Activated T-helper 1 cell treated with anti-CD3 and anti-CD28 coated beads, Interleukin-2, amount 50 U/mL, for 16 hours (primary cell): ENCODE measurements around the gene GRPEL2.

ENCODE experiments used
- DNase-seq, 2 donors: peaks; one replicate each; pipeline ENCODE4 v3.0.0-alpha.2; 2020; ENCODE audit warnings: low read depth in 1 of 2, low spot score in 1 of 2

Gene GRPEL2

DNA sequence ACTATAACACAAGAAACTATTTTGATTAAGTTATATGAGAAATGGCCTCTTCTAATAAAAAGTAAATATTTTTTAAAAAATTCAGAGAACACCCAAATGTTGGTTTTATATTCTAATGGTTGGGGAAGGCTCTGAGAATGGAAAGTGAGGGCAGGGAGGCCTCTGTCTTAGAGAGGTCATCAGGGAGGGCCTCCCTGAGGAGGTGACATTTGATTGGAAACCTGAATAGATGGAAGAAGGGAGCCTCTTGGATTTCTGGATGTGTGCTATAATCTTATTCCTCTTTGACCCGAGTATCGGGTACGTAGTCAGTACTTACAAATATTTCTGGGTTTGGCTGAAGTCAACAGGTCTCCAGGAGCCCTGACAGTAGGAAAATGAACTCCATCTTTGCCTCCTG lies 26.1 kb upstream of the GRPEL2 start:
- DNase-seq, result no peak

DNA sequence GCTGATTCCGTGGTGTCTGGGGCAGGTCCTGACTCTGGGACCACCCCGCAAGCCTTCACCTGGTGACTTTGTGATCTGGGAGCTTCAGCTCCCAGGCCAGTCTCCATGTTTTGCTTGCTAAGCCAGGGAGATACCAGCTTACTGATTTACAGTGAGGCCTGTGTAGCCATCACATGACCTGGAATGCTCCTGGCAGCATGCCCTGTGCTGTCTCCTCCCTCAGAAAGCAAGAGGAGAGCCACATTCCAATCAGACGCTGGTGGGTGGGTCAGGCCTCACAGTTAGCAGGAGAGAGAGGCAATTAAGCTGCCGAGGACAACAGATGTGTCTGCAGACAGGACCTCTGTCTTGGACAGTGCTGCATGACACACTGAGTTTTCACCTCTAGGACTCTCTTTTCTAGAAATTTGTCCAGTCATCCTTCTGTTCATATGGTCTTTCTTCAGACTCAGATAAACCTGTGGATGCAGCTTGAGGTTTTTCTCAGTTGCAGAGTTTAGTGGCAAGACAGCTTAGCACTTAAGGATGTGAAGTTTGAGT lies 24.4 kb upstream of the GRPEL2 start:
- DNase-seq, result no peak

DNA sequence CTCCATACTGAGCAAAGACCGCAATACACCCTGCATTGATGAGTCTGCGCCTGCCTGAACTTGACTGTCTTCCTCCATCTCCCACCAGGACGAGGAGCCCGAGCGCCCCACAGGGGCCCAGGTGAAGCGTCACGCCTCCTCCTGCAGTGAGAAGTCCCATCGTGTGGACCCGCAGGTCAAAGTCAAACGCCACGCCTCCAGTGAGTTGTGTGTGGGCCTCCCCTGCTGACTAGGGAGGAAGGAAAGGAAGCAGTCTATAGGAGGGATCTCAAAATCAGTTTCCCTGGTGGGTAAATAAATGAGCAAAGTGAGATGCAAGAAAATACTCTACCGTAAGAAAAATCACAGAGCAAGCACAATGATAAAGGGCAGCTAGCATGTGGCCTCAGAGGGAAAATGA lies 22.8 kb upstream of the GRPEL2 start:
- DNase-seq, result no peak

DNA sequence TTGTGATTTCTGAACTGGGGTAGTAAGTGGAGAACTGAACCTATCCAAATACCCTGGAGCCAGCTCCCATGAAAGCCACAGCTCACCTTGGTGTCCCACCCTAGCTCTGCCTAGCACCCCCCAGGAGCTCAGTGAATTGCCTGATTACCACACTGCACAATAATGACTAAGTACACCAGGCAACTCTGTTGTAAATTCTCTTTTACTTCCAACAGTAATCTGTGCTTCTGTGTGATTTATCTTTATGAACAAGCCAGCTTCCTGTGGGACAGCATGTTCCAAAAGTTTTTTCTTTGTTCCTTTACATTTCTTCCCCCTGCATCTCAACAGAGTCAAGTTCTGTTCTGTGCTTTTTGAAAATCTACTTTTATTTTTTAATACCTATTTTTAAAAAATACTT lies 22.1 kb upstream of the GRPEL2 start:
- DNase-seq, result no peak

DNA sequence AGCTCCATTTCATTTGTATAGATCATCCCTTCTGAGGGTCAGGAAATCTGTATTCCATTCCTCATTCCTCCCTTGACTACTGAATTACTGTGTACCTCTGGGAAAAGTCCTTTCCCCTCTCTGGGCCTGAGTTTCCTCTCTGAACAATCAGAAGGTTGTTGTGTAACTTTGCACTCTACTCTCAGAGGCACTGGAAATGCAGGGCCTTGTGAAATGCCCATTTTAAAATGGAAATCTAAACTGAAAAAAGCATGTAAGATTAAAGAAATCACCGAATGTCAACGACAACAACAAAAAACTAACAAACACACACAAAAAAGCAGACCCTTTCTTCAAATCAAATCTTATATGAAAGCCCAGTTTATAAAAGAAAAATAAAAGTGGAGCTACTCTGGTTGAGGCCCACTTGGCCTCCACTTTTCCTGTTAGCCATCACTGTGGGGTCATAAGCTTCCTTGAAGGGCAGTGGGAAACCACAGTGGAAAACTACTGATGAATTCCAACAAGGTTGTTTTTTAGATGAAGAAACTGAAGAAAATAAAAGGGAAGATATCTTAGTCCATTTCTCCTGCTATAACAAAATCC lies 21.6 kb upstream of the GRPEL2 start:
- DNase-seq, result no peak

DNA sequence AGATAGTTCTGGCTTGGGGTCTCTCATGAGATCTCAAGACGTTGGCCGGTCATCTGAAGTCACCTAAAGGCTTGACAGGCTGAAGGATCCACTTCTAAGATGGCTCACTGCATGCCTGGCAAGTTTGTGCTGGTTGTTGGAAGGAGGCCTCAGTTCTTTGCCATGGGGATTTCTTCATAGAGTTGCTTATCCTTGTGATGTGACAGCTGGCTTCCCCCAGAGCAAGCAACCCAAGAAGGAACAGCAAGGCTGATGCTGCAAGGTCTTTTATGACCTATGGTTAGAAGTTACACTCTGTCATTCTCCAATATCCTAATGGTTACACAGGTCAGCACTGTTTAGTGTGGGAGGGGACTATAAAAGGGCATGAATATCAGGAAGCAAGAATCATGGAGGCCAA lies 20.7 kb upstream of the GRPEL2 start:
- no peak for DNase-seq

DNA sequence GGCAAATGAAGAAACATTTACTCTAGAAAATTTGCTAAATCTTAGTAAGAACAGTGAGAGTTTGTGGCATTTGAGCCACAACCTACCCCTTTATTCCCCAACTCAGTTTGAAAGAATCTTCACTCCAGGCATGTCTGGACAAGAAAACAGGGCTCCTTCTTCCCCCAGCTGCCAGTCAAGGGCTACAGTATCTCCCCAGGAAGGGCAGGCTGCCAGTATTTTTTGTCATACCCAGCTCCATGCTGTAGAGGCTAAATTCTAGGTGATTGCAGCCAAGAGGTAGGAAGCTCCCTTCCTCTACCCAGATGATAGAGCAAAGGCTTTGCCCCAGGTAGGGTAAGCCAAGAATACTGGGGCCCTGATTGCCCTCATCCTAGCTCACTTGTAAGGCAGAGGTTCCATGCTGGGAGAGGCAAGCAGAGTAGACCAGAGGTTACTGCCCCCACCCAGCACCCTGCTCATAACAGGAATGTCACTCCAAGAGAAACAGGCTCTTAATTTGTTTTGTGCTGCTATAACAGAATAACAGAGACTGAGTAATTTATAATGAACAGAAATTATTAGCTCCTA lies 20.0 kb upstream of the GRPEL2 start:
- no peak for DNase-seq

DNA sequence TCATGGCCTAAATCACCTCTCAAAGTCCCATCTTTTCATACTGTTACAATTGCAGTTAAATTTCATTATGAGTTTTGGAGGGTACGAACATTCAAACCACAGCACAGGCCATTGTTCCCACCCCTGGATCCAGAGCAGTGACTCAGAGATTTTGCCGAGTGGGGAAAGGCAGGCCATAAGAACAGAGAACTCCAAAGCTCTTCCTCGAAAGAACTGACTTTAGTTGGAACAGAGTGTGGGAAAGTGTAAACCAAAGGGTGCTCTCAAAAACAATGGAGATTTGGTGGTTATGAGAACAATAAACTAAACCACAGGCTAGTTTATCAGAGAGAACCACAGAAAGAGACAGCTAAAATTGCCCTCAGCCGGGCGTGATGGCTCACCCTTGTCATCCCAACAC lies 19.4 kb upstream of the GRPEL2 start:
- DNase-seq, result no peak

DNA sequence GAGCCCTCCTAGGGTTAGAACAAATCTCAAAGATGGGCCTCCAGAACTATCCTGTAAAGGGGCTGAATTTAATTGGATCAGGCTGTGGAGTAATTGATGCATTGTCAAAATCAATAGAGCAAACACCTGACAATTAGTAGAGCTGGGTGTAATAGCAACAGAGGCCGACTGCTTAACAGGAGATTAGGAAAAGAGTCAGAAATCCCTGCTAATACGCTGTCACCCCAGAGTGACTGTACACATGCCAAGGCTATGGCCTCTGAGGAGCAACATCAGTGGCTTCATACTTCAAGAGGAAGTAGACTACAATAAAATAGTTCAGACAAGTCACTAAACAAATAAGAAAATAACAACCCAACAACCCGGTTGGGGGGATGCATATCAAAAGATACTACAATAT lies 18.7 kb upstream of the GRPEL2 start:
- DNase-seq, result no peak

DNA sequence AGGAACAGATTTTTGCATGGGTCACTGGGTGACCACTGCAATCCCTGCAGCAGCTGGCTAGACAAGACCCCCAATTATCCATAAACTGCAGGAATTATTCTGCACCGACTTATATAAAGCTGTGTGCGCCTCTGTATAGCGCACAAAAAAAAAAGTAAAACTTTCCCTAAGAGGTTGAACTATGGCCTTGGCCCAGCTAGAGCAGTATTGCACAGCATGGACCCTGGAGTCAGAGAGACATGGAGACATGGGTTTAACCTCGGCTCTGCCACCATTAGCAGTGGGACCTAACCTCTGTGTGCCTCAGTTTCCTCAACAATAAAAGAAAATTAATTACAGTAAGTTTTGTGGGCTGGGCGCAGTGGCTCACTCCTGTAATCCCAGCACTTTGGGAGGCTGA lies 17.1 kb upstream of the GRPEL2 start:
- DNase-seq, result no peak

DNA sequence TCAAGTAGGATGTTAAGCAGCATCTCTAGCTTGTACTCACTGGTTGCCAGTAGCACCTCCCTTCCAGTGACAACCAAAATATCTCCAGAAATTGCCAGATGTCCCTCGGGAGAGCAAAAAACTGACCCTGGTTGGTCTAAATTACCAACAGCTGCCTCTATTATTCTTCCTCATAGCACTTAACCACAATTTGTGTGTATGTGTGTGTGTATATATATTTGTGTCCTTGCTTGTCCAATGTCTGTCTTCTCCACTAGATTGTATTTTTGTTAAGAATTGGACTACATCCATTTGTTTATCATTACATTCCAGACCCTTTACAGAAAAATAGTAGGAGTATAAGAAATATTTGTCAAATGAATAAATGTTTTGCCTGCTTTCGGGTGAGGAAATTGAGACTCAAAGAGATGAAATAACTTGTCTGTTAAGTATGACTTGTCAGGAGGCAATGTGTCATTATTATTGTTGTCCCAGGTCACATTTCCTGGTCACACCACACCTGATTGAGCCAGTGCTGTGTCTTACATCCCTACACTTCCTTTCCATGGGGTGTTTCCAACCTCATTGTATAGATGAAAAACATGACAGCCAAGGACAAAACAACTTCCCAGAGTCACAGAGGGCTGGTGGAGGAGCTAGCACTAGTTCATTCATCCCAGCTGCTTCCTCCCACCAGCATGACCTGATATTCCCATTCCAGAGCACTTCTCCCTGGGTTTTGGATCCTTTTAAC lies 11.4 kb upstream of the GRPEL2 start:
- DNase-seq, result no peak

DNA sequence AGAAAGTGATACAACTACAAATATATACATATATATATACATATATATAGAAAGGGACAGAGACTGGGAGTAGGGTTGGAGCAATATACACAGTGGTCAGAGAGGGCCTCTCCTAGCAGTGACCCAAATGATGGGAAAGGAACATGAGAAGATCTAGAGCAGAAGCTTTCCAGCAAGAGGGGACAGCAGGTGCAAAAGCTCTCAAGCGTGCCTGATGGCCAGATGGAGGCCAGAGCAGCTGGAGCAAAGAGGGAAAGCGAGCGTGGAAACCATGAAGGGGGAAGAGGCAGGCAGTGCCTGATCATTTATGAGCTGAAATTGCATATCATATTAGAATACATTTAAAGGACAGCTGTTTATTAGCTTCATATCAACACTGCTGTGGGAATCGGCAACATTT lies 7.6 kb upstream of the GRPEL2 start:
- DNase-seq, result no peak

DNA sequence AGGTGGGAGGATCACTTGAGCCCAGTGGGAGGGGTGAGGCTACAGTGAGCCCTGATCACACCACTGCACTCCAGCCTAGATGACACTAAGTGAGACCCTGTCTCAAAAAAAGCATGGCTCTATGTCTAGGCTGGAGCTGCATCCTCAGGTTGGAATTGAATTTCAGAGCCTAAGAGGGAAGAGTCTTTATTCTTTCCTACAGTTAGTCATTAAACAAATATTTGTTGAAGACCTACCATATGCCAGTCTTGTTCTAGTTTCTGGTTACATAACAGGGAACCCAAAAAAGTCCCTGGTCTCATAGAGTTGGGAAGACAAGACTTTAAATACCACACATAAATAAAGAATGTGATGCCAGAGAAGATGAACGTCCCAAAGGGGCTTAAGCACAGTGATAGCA lies 6.9 kb upstream of the GRPEL2 start:
- DNase-seq, result no peak

DNA sequence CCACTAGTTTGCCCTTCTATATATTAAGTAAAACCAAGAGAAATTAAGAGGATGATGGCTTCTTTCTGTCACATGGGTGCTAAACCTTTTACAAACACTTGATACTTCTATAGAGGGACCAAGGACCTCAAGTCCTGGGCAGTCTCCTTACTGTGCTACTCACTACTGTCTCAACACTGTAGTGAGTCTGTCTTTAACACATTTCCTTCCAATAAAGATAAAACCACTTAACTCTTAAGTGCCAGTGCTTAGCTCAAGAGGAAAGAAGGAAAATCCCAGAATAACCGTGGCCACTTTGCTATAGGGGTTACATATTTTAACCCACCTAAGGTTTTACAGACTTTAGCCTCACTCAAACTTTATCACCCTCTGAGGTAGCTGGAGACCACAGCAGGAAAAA lies 4.4 kb upstream of the GRPEL2 start:
- DNase-seq, result no peak

DNA sequence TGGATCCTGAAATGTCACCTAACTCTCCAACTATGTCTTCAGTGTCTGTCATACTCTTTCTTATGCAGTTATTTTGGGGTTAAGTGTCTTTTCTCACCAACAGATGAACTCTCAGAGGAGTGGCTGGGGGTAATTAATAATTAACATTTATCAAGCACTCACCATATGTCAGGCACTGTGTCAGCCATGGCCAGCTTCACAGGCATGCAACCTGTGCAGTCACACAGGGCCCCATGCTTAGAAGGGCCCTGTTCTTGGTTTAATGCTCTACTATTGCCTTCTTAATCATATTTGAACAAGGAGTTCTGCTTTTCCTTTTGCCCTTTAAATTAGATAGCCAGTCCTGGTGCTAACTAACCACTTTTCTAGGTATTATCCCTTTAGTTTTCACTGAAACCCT lies 3.4 kb upstream of the GRPEL2 start:
- no peak for DNase-seq

DNA sequence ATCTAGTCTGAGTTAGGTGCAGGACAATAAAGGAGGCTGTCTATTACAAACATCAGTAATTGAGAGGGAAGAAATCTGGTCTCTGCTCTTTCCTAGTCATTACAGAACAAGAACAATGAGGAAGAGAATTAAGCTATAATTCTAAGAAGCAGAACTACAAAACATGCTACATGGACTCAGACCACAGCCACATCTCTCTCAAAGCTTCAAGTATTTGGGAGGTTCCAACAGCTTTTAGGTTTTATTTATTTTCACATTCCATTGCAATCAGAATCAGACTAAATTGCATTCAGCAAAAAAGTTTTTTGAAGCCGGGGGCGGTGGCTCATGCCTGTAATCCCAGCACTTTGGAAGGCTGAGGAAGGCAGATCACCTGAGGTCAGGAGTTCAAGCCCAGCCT lies 1.1 kb upstream of the GRPEL2 start:
- no peak for DNase-seq

DNA sequence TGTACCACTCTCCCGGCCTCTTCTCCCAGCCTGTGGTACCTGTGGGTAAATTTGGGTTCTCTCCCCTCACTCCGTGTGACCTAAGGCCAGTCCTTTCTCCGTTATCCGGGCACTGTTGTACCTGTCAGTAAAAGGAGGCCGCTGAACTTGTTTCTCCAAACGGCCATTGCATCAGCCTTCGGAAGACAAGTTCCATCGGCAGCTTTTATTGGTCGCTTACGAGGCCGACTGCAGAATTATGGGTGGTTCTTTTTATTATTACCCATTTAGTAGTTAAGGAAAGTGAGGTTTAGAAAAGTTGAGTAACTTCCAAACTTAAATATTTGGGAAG lies 558 bp downstream of the GRPEL2 start:
- DNase-seq, result no peak

DNA sequence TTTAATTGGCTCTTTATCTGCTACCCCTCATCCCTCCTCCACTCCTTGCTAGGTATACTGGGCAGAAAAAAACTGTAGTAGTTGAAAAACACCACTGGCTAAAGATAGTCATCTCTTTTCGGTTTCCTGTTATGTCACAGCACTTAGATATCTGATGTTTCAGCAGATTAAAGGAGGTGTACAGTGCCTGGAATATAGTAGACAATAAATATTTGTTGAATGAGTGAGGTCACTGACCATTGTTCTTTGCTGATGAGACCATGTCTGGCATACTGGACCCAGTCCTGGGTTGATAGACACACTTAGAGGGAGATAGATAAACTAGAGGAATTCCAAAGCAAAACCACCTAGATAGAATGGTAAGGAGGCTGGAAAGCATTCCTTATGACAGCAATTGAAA lies 3.2 kb downstream of the GRPEL2 start:
- no peak for DNase-seq

DNA sequence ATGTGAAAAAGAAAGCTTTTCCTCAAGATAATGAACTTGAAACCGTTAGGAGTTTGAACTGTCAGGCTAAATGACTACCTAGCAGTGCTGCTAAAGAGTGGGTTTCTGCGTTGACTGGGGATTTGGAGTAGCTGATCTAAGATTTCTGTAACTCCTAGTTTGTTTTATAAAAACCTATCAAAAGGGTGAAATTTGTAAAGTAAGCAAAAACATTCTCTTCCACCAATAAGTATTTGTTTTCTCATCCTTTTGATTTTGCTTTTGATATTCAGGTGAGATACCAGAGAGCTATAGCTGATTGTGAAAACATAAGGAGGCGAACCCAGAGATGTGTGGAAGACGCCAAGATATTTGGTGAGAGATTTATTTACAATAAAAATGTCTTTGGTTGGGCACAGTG lies 4.1 kb downstream of the GRPEL2 start:
- no peak for DNase-seq

DNA sequence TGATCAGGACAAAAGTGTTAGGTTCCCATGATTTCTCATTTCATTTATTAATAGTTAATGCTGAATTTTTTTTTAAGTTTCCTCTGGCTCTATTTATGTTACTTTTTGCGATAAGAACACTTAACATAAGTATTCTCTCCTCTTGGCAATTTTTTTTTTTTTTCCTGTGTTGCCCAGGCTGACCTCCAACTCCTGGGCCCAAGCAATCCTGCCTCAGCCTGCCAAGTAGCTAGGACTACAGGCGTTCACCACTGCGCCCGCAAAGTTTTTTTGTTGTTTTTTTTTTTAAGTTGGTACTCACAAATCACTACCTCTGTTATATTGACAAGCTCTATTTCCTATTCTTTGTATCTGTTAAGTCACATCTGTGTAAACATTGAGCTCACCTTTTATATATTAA lies 6.9 kb downstream of the GRPEL2 start:
- DNase-seq, result no peak

DNA sequence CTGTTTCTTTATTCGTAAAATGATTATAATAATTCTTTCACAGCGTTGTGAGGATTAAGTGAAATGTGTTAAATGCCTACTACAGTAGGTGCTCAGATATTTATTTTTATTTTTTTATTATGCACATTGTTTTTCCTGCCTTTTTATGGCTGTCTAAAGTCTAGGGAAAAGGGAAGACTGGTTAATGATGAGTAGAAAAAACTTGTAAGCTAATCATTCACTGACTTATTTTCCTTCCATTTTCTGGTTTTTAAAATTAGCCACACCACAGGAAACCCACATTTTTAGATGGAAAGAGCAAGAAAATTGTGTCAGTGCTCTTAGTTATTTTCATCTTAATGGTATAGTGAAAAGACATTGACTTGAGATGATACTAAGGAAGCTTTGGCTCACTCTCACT lies 8.6 kb downstream of the GRPEL2 start:
- no peak for DNase-seq

DNA sequence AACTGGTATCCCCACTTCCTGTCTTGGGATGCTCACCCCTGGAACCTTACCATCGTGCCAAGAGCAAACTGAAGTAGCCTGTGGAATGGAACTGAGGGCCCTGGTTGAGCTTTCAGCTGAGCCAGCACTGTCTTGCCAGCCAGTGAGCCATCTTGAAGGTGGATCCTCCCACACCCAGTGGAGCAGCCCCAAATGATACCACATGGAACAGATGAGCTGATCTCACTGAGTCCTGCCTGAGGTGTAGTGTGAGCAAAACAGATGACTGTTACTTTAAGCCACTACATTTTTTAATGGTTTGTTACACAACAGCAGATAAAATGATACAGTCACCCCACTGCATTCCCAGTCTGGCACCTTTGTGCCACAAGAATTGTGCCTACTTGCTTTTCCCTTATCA lies 10.4 kb downstream of the GRPEL2 start:
- no peak for DNase-seq

DNA sequence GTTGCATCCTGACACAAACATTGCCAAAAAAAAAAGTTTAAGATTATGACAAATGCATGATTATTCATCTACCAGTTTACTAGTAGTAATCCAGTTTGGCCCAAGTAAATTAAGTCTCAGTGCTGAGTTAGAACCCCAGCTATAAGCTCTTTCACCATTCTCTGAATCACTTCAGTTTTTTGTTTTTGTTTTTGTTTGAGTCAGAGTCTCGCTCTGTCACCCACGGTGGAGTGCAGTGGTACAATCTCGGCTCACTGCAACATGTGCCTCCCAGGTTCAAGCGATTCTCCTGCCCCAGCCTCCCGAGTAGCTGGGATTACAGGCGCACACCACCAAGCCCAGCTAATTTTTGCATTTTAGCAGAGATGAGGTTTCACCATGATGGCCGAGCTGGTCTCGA lies 11.1 kb downstream of the GRPEL2 start:
- DNase-seq, result no peak
